GM18508 (cell line): ENCODE data around the gene HIGD1A.

ENCODE experiments used
- ATAC-seq: cut with Tn5 transposase; IDR thresholded peaks from one replicate; pipeline ENCODE4 v1.9.1; 2021; ENCODE audit warnings: moderate number of reproducible peaks; ENCODE audit not compliant: insufficient read depth, unreplicated experiment

HIGD1A gene

DNA sequence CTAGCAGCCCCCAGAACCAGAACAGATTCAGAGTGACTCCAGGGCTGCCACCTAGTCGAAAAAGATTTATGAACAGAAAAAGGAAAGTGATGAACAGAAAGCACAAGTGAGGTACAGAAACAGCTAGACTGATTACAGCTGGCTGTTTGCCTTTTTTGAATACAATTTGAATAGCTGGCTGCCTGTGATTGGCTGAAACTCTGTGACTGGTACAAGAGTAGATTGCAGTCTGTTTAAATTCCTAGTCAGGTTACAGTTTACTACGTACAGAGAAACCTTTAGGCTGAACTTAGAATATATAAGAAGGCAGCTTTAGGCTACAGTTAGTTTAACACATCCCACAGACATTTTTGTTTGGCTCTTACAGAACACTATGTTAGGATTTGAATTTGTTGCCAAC is 41.3 kb downstream of the HIGD1A start:
- no peak for ATAC-seq

DNA sequence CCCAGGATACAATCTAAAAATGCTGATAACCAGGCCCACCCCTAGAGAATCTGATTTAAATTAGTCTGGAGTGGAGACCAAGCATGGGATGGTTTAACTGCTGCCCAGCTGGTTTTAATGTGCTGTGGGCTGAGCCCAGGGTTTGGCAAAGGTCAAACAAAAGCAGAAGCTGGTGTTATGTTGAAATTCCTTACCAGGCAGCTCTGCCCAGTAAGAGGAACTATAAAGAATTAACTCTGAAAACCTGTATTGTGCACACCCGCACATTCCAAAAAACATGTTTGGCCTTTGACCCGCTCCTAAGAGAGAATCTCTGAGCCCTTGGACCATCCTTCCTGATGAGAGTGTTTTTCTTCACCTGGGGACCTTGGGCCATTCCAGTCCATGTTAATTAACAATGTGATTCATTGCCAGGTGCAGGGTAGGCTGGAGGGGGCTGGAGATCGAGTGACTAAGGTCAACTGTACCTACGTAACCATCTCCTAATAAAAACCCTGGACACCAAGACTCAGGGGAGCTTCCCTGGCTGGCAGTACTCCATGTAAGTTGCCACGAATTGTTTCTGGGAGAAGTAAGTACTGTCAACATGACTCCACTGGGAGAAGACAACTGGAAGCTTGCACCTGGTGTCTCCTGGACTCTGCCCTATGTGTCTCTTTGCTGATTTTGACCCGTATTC is 42.1 kb downstream of the HIGD1A start:
- ATAC-seq = no peak

DNA sequence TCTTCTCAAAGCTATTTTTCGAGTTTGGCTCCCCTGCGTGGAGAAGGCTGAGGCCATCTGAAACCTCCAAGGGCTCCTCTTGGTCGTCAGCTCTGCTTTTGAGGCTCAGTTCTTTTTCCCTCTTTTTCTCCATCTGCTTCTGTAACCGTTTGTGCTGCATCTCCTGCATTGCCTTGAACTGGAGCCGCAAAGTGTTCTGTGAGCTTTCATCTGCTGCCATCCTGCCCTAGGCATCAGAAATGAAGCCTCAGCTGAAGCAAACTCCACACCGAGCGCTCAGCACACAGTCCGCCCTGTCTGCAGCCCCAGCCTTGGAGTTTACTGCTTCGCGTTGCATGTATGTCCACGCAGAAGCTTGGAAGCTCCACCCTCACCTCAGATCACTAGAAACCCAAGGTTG is 46.2 kb downstream of the HIGD1A start:
- ATAC-seq = no peak

GRCh38 chr3:42756681-42757213 is 47.5 kb downstream of the HIGD1A start:
- no peak for ATAC-seq

DNA sequence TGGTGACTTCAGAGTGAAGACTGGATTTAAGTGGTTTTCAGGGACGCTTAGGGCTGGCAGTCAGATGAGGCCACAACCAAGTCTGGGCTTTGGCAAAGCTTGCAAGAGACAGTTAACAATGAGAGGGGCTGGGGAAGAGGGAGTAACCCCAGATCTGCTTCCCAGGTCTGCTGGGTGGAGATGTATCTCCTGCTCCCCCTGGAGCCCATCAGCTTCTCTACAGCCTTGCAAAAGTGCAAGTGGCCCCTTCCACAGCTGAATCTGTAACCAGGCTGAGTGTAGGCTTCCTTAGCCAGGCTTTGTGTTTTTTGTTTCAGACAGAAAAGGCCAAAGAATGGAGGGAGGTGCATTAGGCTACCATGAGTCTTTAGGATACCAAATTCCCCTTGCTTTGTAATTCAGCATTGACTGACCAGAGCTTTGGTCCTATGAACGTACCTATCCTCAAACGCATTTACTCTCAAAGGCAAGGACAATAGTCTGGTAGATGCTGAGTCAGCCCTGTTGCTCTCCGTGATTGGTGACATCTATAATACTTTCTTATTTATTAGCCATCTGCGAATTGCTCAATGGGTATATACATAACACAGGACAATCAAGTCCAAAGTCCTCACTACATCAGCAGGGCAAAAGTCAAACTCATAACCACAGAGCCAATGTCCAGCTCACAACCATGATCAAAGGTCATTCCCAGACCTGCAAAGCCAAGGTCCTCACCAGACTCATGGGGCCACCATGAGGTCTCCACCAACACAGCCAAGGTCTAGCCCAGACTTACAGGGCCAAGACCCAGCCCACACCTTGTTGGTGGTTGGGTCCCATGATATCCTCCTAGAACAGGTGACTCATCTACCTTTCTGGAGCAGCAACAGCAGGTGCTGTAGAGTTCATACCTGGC is 48.4 kb downstream of the HIGD1A start:
- ATAC-seq = no peak

DNA sequence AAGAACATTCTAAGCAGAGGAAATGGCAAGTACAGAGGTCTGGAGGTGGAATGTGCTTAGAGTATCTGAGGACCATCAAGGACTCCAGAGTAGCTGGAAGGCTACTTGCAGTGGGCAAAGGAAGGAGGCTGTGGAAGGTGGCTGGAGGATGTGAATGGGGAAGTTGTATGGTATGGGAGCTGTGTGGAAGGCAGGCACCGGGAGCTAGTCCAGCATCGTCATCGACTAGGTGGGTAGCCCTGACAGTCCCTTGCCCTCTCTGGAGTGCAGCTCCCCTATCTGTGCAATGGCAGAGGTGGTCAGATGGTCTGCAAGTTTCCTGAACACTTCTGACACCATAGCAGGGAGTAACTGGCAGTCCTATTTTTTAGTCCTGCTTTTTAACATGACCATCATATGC is 50.5 kb downstream of the HIGD1A start:
- no peak for ATAC-seq

DNA sequence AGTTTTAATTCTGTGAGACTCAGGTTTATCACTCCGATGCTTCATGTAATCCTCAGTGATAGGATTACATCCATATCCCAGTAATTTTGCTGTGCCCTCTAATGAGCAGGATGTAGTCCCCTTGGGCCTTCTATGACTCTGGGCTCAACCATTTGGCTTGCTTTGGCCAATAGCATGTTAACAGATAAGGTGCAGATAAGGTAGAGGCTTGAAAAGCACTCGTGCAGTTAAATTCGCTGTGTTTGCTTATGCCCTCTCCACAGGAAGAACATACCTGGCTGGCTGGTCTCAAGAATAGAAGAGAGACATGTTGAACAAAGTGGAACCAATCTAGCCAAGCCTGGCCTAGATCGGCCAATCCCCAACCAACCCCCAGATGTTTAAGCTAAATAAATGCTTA is 51.3 kb downstream of the HIGD1A start:
- ATAC-seq = no peak

DNA sequence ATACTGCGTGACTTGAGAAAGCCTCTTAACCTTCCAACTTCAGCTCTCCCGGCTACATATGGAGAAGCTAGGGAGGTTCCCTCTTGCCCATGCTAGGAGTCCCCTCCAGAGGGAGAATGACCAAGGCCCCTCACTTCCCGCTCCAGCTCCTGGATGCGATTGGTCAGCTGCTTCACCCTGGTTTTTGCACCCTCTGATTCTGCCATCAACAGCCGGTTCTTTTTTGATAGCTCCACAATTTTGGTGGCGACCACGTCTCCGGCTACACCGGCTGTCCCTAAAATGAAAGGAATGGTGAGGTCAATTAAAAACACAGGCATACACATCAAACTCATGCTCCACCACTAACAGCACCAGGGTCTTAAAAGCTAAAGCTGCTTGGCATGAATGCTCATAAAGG is 51.8 kb downstream of the HIGD1A start:
- no peak for ATAC-seq

GRCh38 chr3:42751609-42752008 is 52.7 kb downstream of the HIGD1A start:
- no peak for ATAC-seq

DNA sequence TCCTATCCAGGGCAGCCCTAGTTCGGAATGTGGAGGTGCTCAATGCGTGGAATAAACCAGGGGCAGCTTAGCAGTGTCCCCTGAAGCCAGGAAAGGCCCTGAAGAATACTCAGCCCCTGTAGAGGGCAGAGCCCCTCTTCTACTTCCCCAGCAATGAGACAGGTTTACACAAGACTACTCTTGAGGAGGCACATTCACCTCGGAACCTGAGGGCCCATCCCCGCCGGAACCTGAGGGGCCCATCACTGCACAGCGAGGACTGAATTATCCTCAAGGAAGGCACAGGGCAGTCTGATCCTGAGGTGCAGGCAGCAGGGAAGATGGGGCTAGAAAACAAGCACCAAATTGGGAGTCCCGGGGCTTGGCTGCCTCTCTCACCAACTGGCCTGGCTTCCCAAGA is 53.5 kb downstream of the HIGD1A start:
- ATAC-seq = no peak

DNA sequence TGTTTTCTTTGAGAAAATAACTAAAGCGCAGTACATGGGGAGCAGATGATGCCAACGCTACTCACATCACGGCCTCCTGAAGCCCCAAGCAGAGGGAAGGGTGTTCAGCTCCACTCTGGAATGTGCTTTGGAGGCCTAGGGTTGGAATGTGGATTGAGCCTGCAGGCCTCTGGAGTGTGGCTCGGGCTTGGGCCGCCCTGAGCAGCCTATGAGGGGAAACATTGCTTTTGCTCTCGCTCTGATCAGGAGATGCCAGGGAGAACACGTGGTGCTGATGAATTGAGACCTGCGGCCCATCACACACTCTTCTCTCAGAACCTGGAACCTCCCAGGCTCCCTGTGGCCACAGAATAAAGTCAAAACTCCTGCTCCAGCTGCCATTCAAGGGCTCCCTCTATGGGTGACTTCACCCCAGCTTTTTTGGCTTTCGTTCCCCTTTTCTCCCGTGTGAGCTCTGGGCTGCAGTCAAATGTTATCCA is 54.5 kb downstream of the HIGD1A start:
- no peak for ATAC-seq

DNA sequence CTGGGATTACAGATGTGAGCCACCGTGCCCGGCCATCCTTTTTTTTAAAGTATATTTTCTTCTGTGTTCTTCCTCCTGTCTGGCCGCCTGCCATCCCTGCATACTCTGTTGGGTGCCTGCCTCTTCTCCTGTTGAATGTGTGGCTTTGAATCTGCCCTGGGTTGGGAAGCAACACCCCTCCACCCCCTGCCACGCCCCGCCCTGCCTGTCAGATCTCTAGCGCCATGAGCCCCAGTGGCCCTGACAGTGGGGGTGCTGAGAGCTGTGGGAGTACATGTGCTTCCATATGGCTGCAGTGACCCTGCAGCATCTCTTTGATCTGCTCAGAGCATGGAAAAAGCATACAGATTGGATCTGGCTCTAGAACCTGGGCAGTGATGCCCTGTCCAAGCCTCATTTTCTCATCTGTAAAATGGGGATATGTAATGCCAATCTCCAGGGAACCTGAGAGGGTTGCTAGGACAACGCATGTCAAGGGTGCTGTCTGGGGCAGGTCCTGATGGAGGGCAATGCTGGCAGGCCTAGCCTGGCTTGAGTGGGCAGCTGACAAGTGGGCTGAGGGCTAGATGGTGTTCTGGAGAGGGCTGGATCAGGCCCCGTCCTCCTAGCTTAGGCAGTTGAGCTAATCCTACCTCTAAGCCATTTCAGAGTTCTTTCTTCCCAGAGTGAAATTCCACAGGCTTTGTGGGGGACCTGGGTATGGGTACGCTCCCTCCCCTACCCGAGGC is 55.1 kb downstream of the HIGD1A start:
- no peak for ATAC-seq

GRCh38 chr3:42747581-42747980 is 56.7 kb downstream of the HIGD1A start:
- ATAC-seq = no peak

GRCh38 chr3:42746455-42747450 is 57.5 kb downstream of the HIGD1A start:
- ATAC-seq = no peak

GRCh38 chr3:42745776-42746454 is 58.4 kb downstream of the HIGD1A start:
- no peak for ATAC-seq

- no peak for ATAC-seq
These were observed 59.0 kb downstream of the HIGD1A start for GRCh38 chr3:42745291-42745745.

- no peak for ATAC-seq
These were observed 60.9 kb downstream of the HIGD1A start for GRCh38 chr3:42743204-42743995.

- no peak for ATAC-seq
These were observed 61.6 kb downstream of the HIGD1A start for GRCh38 chr3:42742688-42743087.
